T-helper 1 cell treated with Interleukin-12 subunit alpha and Interleukin-12 subunit beta and Interleukin-4 antibody, amounts not matched to agents 30 μg/mL and 1 μg/mL, for 36 hours (primary cell): ENCODE results near the gene HLF.

Experiments
- H3K27ac Mint-ChIP-seq: one replicate; pipeline ENCODE4 v1.8.0; 2021; ENCODE audit warnings: mild to moderate bottlenecking, mixed read lengths
- H3K27me3 Mint-ChIP-seq: one replicate; pipeline ENCODE4 v1.8.0; 2021; ENCODE audit warnings: low read depth, mixed read lengths
- H3K36me3 Mint-ChIP-seq: one replicate; pipeline ENCODE4 v1.8.0; 2021; ENCODE audit warnings: low read depth, mixed read lengths
- H3K4me1 Mint-ChIP-seq: one replicate; pipeline ENCODE4 v1.8.0; 2021; ENCODE audit warnings: low read depth, mixed read lengths
- H3K4me3 Mint-ChIP-seq: one replicate; pipeline ENCODE4 v1.8.0; 2021; ENCODE audit warnings: mild to moderate bottlenecking, moderate library complexity, mixed read lengths
- H3K9me3 Mint-ChIP-seq: one replicate; pipeline ENCODE4 v1.8.0; 2021; ENCODE audit warnings: mixed read lengths

The HLF gene

GRCh38 chr17:55265311-55266021, 706 bp downstream of the HLF start:
- H3K36me3 Mint-ChIP-seq: no peaks in the 10 kb centered on the region
- peaks cover 13% of the 10 kb centered on the region for H3K4me1 Mint-ChIP-seq
- H3K27ac Mint-ChIP-seq: no peak overlapping the region
- peaks cover 94% of the 10 kb centered on the region for H3K27me3 Mint-ChIP-seq
- H3K4me3 Mint-ChIP-seq: peak overlapping the region; percentile 57
- peaks cover 9% of the 10 kb centered on the region for H3K9me3 Mint-ChIP-seq

- Mint-ChIP-seq H3K36me3 (no peaks in the 10 kb centered on the region), H3K4me1 (peaks cover 13% of the 10 kb centered on the region), H3K27me3 (peaks cover 90% of the 10 kb centered on the region), H3K27ac (no peak overlapping the region), H3K4me3 (peak overlapping the region; percentile 57), H3K9me3 (peaks cover 5% of the 10 kb centered on the region)
Observed at GRCh38 chr17:55266051-55266957, 1.5 kb downstream of the HLF start.

- Mint-ChIP-seq H3K9me3 (no peaks in the 10 kb centered on the region), H3K27ac (no peak overlapping the region), H3K4me3 (no peak overlapping the region), H3K4me1 (peaks cover 13% of the 10 kb centered on the region), H3K27me3 (peaks cover 89% of the 10 kb centered on the region), H3K36me3 (no peaks in the 10 kb centered on the region)
Observed at GRCh38 chr17:55266958-55267688, 2.4 kb downstream of the HLF start.

- H3K27ac Mint-ChIP-seq: no peak overlapping the region
- H3K4me1 Mint-ChIP-seq: peaks cover 13% of the 10 kb centered on the region
- no peaks in the 10 kb centered on the region for H3K36me3 Mint-ChIP-seq
- no peaks in the 10 kb centered on the region for H3K9me3 Mint-ChIP-seq
- H3K27me3 Mint-ChIP-seq: peaks cover 89% of the 10 kb centered on the region
- H3K4me3 Mint-ChIP-seq: no peak overlapping the region
Observed at GRCh38 chr17:55267777-55268648, 3.3 kb downstream of the HLF start.

- Mint-ChIP-seq H3K9me3 (no peaks in the 10 kb centered on the region), H3K4me3 (no peak overlapping the region), H3K4me1 (peaks cover 7% of the 10 kb centered on the region), H3K36me3 (no peaks in the 10 kb centered on the region), H3K27ac (no peak overlapping the region), H3K27me3 (peaks cover 88% of the 10 kb centered on the region)
Observed at GRCh38 chr17:55268649-55269480, 4.1 kb downstream of the HLF start.

GRCh38 chr17:55269894-55270293, 5.1 kb downstream of the HLF start:
- Mint-ChIP-seq H3K4me3 (no peak overlapping the region), H3K27ac (no peak overlapping the region), H3K9me3 (no peaks in the 10 kb centered on the region), H3K36me3 (no peaks in the 10 kb centered on the region), H3K27me3 (peaks cover 82% of the 10 kb centered on the region), H3K4me1 (no peaks in the 10 kb centered on the region)

- Mint-ChIP-seq H3K4me3 (no peak overlapping the region), H3K36me3 (no peaks in the 10 kb centered on the region), H3K27me3 (peaks cover 81% of the 10 kb centered on the region), H3K4me1 (no peaks in the 10 kb centered on the region), H3K27ac (no peak overlapping the region), H3K9me3 (no peaks in the 10 kb centered on the region)
Observed at GRCh38 chr17:55271223-55271571, 6.4 kb downstream of the HLF start.

- Mint-ChIP-seq H3K9me3 (no peaks in the 10 kb centered on the region), H3K4me1 (peaks cover 2% of the 10 kb centered on the region), H3K27ac (no peak overlapping the region), H3K4me3 (no peak overlapping the region), H3K27me3 (peaks cover 75% of the 10 kb centered on the region), H3K36me3 (peaks cover 2% of the 10 kb centered on the region)
Observed at GRCh38 chr17:55271958-55272710, 7.4 kb downstream of the HLF start.

- Mint-ChIP-seq H3K4me3 (no peak overlapping the region), H3K27me3 (peaks cover 73% of the 10 kb centered on the region), H3K36me3 (peaks cover 2% of the 10 kb centered on the region), H3K9me3 (no peaks in the 10 kb centered on the region), H3K27ac (no peak overlapping the region), H3K4me1 (peaks cover 2% of the 10 kb centered on the region)
Observed at GRCh38 chr17:55272711-55273578, 8.2 kb downstream of the HLF start.

GRCh38 chr17:55273579-55274354, 9.0 kb downstream of the HLF start:
- no peaks in the 10 kb centered on the region for H3K9me3 Mint-ChIP-seq
- H3K4me3 Mint-ChIP-seq: no peak overlapping the region
- peaks cover 2% of the 10 kb centered on the region for H3K4me1 Mint-ChIP-seq
- H3K36me3 Mint-ChIP-seq: peaks cover 2% of the 10 kb centered on the region
- no peak overlapping the region for H3K27ac Mint-ChIP-seq
- H3K27me3 Mint-ChIP-seq: peaks cover 66% of the 10 kb centered on the region

GRCh38 chr17:55274355-55275255, 9.8 kb downstream of the HLF start:
- H3K27ac Mint-ChIP-seq: no peak overlapping the region
- peaks cover 2% of the 10 kb centered on the region for H3K36me3 Mint-ChIP-seq
- H3K4me3 Mint-ChIP-seq: no peak overlapping the region
- peaks cover 58% of the 10 kb centered on the region for H3K27me3 Mint-ChIP-seq
- H3K4me1 Mint-ChIP-seq: peaks cover 2% of the 10 kb centered on the region
- no peaks in the 10 kb centered on the region for H3K9me3 Mint-ChIP-seq
